GM18909 (cell line): ENCODE results near the gene CCDC92B.
"Not testable (repeated sequence)": the region's sequence is repeated elsewhere in the genome, so short reads cannot be mapped to it uniquely, and the experiment has no call there.

ENCODE experiments used
- ATAC-seq: cut with Tn5 transposase; IDR thresholded peaks from one replicate; pipeline ENCODE4 v1.9.1; 2021; ENCODE audit warnings: mild to moderate bottlenecking; ENCODE audit not compliant: unreplicated experiment, poor library complexity

The CCDC92B gene

GRCh38 chr17:2749058-2749783 lies at the start of gene CCDC92B:
Gene CCDC92B, minus strand, starts transcription at chr17:2749652. Its CDS starts 14,507 bp downstream, at chr17:2735145.
- ATAC-seq, result no peak

DNA sequence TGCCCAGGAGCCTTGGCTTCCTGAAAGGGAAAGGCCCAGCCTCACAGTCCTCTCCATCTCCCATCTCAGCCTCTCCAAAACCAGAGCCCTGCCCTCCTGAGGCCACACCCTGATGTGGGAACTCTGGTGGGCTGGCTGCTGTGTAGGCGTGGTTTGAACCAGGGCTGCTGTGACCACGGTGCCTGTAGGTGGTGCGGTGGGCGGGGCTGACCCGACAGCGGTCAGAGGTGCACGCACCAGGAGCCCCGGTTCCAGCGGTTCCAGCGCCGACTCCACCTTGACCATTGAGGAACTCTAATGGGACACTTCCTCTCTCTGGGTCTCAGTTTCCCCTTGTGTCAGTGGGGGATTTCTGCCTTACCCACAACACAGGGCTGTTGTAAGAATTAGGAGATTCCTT lies 49.2 kb upstream of the CCDC92B start:
- ATAC-seq, result no peak

DNA sequence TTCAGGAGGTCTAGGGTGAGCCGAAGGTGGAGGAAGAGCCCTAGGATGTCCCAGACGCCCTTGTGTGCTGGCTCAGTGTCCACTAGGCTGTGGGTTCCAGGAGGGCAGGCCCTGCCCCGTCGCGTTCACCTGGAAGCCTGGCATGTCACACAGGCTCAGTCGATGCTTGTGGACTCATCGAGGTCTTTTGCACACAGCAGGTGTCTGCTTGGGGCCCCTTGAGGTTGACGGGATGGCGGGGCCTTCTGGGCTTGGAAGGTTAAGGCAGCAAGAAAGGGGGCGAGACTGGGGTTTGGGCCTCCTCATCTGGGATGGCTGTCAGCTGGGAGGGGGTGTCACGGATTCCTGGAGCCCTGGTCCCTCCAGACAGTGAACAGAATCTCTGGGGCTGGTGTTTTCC lies 48.7 kb upstream of the CCDC92B start:
- ATAC-seq, result no peak

GRCh38 chr17:2797637-2798036 lies 48.2 kb upstream of the CCDC92B start:
- no peak for ATAC-seq

GRCh38 chr17:2797226-2797625 lies 47.8 kb upstream of the CCDC92B start:
- no peak for ATAC-seq

GRCh38 chr17:2796164-2797125 lies 47.0 kb upstream of the CCDC92B start, which contains the start of gene RAP1GAP2:
Gene RAP1GAP2, plus strand, starts transcription at chr17:2796438. Its CDS starts 90 bp downstream, at chr17:2796528.
- no peak for ATAC-seq

- no peak for ATAC-seq
These were observed 46.1 kb upstream of the CCDC92B start for GRCh38 chr17:2795441-2796163.

- no peak for ATAC-seq
These were observed 44.8 kb upstream of the CCDC92B start for GRCh38 chr17:2794111-2794803.

DNA sequence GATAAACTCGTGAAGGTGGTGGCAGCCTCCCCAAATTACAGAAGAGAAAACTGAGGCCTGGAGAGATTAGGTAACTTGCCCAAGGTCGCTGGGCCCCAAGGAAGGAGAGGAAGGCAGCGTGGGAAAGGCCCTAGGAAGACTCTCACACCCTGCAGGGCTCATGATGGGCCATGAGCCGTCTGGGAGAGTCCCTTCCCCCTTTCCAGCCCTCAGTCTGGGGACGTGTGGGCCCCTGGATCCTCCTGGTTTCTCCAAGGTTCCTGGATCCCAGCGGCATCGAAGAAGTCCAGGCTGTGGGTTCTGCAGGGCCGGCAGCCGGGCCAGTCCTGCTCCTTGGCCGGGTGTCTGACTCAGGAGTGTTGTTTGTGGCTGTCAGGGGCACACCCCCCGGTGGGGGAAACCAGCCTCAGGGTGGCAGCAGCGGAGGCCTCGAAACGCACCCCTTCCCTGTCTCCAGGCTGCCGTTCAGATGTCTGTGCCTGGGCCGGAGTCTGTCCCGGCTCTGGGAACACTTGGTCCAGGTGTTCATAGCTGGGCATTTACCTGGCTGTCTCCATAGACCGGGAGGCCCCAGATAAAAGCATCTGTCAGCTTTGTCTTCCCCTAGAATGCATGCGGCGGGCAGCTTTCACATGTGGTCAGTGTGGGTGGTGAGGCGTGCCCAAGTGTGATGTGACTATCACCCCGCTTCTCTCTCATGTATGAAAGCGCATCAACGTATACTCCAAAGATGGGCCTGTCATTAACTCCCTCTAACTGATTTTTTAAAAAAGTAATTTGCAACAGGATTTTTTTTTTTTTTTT lies 43.1 kb upstream of the CCDC92B start:
- no peak for ATAC-seq

- ATAC-seq, result no peak
These were observed 40.2 kb upstream of the CCDC92B start for GRCh38 chr17:2789700-2790099.

DNA sequence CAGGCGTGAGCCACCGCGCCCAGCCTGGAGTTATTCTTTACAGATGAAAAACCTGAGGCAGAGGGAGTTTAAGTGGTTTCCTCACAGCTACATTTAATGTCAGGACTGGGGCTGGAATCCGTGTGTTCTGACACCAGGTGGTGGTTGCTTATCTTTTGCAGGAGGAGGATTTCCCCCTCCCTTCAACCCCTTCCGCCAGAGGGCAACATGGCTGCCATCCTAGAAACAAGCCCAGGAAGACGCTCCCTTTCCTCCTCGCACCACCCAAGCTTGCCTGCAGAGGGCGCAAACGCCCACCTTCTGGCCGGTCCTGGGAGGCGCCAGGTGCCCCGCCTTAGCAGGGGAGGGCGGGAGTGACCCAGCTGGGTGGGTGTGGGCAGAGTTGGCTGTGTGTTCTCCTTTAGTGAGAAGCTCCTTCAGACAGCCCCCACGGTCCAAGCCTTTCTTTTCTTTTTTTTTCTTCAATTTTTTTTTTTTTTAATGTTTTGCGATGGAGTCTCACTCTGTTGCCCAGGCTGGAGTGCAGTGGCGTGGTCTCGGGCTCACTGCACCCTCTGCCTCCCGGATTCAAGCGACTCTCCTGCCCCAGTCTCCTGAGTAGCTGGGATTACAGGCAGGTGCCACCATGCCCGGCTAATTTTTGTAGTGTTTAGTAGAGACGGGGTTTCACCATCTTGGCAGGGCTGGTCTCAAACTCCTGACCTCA lies 36.9 kb upstream of the CCDC92B start:
- ATAC-seq, result peak; percentile 78

- ATAC-seq, result not testable (repeated sequence)
These were observed 35.9 kb upstream of the CCDC92B start for GRCh38 chr17:2785376-2785775.

DNA sequence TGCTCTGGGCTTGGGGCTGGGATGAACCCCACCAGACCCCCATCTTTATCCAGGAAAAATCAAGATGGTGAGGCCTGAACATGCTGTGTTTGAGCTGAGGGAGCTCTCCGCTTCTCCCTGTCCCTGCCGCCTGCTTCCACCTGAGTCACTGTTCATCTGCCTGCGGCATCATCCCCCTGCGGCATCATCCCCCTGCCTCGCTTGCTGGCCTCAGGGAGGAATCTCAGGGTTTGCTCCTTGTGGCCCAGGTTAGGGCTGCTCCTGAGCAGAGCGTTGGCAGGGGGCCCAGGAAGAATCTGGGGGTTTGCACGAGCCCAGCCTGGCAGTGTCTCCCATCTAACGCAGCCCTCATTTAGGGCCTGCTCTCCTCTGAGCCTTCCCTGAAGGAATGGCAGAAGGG lies 35.4 kb upstream of the CCDC92B start:
- ATAC-seq, result no peak

DNA sequence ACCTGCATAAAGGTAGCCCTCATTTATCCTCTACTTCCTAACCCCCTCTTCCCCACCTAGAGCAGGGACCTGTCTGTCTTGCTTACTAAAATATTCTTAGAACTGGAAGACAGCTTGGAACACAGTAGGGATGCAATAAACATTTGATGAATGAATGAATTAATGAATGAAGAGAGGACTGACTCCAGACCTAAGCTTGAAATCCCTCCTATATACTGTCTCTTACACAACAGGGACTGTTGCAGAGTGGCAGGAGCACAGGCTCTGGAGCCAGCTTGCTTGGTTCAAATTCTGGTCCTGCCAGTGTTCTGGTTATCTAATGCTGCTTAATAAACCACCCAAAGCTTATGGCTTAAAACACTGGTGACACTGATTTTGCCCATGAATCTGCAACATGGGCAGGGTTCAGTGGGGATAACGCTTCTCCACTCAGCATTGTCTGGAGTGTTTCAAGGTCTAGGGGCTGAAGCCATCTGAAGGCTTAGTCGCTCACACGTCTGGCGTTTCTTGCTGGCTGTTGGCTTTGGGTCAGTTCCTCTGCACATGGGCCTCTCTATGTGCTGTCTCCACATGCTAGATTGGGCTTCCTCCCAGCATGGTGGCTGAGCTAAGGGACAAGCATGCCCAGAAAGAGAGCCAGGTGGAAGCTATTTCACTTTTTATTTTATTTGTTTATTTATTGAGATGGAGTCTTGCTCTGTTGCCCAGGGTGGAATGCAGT lies 34.0 kb upstream of the CCDC92B start:
- no peak for ATAC-seq

- no peak for ATAC-seq
These were observed 32.6 kb upstream of the CCDC92B start for GRCh38 chr17:2782055-2782454.

DNA sequence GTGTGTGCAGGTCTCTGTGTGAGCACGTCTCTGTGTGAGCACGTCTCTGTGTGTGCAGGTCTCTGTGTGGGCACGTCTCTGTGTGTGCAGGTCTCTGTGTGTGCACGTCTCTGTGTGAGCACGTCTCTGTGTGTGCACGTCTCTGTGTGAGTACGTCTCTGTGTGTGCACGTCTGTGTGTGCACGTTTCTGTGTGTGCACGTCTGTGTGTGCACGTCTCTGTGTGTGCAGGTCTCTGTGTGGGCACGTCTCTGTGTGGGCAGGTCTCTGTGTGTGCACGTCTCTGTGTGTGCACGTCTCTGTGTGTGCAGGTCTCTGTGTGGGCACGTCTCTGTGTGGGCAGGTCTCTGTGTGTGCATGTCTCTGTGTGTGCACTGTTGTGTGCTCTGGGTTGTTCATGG lies 32.1 kb upstream of the CCDC92B start:
- ATAC-seq, result not testable (repeated sequence)

GRCh38 chr17:2780931-2781454 lies 31.5 kb upstream of the CCDC92B start:
- no peak for ATAC-seq

DNA sequence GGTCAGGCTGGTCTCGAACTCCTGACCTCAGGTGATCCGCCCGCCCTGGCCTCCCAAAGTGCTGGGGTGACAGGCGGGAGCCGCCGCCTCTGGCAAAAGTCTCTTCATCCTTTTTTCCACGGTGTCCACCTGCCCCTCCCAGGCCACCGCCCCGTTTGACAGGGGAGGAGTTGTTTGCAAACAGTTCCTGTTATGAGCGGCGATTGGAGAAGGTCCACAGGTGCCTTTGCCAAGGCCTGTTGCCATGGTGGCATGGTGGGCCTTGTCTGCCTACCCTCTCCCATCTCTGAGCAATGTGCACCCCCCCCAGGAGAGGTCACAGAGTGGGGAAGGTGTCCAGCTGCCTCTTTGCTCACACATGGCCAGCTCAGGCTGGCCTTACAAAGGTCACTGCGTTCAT lies 30.8 kb upstream of the CCDC92B start:
- no peak for ATAC-seq
